Cortex of kidney (tissue), 1 donor: Measurements from ENCODE around the gene LRIG1.
"Not testable (repeated sequence)": the region's sequence is repeated elsewhere in the genome, so short reads cannot be mapped to it uniquely, and the experiment has no call there.

Experiments used
- DNase-seq: peaks from one replicate; lab custom pipeline; 2025; lab: John Stamatoyannopoulos, UW

Gene LRIG1

GRCh38 chr3:66421893-66422292 is 78.9 kb downstream of the LRIG1 start:
- not testable (repeated sequence) for DNase-seq

DNA sequence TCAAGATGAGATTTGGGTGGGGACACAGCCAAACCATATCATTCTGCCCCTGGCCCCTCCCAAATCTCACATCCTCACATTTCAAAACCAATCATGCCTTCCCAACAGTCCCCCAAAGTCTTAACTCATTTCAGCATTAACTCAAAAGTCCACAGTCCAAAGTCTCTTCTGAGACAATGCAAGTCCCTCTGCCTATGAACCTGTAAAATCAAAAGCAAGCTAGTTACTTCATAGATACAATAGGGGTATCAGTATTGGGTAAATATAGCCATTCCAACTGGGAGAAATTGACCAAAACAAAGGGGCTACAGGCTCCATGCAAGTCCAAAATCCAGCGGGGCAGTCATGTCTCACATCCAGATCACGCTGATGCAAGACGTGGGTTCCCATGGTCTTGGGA is 79.7 kb downstream of the LRIG1 start:
- DNase-seq = not testable (repeated sequence)

DNA sequence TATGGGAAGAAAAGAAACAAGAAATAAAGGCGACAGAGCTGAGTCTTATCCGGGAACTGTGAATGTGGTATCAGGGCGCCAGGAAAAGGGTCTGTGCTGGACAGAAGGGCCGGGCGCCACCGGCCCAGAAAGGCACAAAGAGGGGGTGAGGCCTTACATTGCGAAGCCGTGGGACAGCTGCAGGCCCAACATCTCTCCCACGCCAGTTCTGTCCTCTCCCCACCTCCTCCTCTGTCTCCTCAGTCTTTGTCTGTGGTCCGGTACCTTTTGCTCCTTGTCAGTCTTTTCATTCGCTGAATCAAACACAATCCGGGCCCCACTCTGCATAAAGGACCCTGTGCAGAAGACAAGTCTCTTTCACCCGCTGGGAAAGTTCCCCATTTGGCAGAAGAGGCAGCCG is 81.8 kb downstream of the LRIG1 start:
- DNase-seq = no peak

GRCh38 chr3:66418475-66418931 is 82.3 kb downstream of the LRIG1 start:
- DNase-seq = no peak

- no peak for DNase-seq
Measured at GRCh38 chr3:66416556-66417304, 84.1 kb downstream of the LRIG1 start.

DNA sequence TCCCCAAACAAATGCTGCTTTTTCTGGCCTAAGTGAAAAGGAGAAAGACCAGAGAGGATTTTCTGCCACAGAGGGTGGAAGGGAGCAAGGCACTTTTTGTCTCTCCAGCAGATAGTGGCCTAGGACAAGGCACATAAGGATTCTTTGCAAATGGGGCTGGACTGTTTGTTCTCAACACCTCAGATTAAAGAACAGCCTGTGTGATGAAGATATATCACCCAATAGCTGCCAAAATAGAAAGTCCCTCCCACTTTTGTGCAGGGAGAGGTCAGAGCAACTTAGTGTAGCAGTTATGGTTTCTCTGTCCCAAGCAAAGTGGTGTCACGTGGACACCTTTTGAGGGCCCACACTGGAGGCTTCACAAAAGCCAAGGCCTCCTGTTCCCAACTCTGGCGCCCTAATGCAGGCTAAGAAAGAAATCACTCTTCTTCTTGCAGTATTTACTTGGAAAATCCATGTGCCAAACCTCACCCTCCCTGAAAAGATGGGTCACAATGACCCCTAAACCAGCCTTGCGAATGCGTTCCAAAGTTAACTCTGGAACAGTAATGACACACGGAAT is 84.9 kb downstream of the LRIG1 start:
- no peak for DNase-seq

- no peak for DNase-seq
Measured at GRCh38 chr3:66414846-66415245, 86.0 kb downstream of the LRIG1 start.

DNA sequence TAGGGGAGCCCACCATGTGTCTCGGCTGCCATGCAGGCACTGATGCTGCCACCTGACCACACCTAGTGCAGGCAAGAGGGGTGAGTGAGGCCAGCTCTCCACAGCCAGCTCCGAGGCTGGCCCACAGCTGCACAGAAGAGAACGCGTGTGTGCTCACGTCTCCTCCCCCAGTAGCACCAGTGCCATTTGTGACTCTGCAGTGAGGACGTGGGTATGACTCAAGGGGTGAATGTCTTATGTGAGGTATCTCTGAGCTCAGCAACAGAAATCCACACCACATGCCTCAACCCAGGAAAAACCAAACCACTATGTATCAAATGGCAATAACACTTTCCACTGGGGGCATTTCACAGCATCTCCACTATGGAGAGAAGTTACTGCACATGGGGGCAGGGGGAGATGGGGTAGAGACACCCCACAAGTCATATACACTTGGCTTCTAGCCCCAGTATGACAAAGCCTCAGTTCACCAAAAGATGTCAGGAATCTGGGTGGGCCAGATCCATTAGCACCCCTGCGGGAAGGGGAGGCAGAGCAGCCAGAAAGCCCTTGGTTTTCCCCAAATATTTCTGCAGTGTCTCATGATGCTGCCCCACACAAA is 87.6 kb downstream of the LRIG1 start:
- no peak for DNase-seq

DNA sequence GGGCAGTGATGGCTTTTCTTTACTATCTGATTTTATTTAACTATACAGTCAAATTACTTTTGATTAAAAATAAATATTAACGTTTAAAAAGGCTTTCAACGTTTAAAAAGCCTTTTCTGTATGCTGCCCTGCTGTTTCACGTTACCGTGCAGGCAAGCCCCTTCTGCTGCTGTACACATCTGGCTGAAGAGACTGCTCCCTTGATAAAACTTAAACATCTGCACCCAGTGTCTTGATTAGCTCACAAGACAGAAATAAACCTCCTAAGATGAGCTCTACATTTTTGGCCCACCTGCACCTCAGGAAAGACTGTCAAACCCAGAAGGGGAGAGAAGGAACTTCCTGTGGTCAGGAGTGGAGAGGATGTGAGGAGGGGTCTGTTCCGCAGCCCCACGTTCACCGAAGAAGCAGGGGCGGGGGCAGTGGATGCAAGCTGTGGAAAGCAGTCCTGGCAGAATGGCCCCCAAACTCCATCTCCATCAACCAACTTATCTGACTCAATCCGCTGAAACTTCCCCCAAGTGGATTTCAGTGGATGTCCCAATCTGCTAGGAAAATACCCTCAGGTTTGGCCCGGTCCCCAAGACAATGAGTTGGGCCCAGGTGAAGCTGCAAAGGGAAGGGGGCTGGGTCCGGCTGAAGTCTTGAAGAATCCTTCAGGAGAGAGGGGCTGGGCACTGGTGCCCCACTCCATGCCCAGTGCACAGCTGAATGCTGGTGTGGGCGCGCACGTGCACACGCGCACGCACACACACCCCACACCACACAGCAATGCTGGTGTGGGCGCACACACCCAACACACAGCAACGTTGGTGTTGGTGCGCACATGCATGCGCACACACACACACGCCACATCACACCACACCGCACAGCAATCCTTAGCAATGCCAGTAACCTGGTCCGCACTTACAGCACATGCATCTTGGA is 88.6 kb downstream of the LRIG1 start:
- no peak for DNase-seq

- no peak for DNase-seq
Measured at GRCh38 chr3:66411474-66411873, 89.3 kb downstream of the LRIG1 start.

GRCh38 chr3:66410976-66411375 is 89.8 kb downstream of the LRIG1 start:
- DNase-seq = no peak

DNA sequence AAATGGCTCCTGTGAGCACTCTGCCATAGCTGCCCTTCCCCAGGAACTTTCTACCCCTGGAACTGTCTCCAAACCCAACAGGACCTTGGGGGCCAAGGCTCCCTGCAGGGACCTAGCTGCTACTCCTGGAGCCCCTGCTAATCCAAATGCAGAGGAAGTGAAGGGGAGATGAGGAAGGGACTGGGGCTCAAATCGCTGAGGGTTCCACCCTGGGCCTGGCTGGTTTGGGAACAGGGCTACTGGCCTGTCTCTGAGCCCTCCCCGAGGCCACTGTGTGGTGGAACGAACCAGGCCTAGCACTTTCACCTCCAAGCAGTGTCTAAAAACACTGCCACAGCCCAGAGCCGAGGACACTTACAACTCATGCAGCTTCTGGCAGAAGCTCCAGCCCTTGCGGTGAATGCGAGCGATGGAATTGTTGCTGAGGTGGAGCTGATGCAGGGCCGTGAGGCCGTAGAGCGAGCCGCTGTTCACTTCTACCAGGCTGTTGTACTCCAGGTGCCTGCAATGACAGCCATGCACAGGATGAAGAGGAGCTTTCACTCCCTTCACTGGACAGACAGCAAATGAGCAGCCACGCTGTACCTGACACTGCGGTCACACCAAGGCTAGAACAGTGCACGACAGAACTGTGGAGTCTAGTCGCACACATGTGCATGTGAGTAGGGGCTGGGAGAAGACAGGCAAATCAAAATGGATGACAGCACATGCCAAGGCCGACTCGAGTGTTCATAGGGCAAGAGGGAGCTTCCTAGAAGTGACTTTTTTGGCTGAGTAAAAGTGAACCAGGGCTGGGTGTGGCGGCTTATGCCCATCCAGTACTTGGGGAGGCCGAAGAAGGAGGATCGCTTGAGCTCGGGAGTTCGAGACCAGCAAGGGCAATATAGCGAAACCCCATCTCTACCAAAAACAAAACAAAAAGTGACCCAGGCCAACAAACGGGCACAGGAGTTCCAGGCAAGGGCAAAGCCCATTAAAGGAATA is 90.8 kb downstream of the LRIG1 start:
- DNase-seq = no peak

DNA sequence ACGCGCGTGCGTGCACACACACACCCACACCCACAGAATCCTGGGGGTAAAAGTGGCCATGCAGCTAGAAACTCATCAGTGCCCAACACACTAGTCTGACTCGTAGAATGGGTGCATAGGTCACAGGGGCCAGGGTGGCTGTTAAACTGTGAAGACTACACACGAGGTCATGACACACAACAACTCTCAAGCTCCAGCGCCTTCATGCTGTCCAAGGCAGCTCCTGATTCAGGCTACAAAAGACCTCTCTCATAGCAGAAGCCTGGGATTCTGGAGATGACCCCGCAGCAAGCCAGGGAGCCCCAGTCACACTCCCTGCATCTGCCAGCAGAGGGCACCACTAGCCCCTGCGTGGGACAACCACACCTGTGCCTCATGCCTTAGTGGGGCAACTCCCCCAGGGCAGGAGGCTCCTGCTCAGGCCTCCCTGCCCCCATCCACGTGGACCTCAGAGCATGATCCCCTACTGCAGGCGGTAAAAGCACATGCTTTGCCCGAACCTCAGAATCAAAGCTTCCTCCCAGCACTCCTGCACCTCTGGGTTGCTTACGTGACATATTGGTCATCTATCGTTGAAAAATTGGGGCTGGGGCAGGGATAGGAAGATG is 93.1 kb downstream of the LRIG1 start:
- no peak for DNase-seq

- DNase-seq = no peak
Measured at GRCh38 chr3:66406831-66407610, 93.8 kb downstream of the LRIG1 start.

GRCh38 chr3:66406163-66406562 is 94.7 kb downstream of the LRIG1 start:
- DNase-seq = no peak

DNA sequence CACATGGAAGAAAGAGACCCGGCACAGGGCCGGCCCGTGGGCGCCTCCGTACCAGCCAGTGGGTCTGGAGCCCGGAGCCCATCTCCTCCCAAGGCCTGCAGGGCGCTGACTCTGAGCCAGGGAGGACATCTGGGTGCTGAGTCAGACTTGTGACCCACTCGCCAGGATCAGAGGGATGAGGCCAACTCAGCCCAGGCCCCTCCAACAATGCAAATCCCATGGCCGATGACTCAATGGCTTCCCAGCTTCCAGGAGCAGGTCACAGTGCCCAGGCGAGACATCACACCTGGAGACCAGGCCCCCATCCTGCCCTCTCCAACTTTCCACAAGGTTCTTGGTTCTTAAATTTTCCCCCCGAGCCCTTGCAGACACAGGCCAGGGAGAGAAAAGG is 95.1 kb downstream of the LRIG1 start:
- DNase-seq = no peak

DNA sequence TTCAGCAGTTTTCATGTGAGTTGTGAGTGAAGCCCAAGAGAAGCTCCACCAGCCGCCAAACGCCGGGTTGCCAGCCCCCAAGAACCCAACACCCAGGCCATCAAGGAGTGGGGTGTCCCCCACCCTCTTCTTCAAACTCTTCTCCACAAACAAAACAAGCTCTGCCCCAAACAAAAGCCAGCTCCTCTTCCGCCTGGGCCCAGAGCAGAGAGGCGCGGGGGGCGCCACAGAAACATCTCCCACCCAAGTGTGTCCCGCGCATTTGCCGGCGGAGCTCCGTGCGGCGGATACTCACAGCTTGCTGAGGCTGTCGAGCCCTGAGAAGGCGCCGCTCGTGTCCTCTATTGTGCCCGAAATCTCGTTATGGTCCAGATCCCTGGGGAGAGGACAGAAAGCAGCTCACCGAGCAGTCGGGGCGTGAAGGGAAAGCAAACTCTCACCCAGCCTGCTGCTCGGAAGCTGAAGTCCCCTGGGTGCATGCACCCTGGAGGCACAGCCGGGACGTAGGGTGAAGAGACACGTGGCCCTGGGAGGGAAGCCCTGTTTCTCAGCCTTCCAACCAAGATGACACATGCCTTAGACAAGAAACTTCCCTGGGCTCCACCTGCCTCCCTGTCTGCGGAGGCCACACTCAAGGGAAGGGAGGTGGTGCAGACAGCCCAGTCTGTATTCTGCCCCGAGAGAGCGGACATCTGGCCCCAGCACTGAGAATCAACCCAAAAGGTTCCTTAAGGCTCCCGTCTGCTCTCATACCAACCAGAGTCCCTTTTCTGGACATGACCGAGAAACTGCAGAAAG is 95.7 kb downstream of the LRIG1 start:
- no peak for DNase-seq

GRCh38 chr3:66404197-66404596 is 96.6 kb downstream of the LRIG1 start:
- DNase-seq = no peak
